Stimulated activated CD4-positive, alpha-beta T cell treated with anti-CD3 and anti-CD28 coated beads, Interleukin-2, amount 100 ng/mL, for 4 hours (primary cell): ENCODE measurements around the gene FSTL5.

ENCODE experiments used
- DNase-seq: peaks from one replicate; pipeline ENCODE4 v3.0.0-alpha.2; 2020; ENCODE audit warnings: low read depth

The FSTL5 gene

GRCh38 chr4:162102713-162103112 lies 61.1 kb downstream of the FSTL5 start:
- no peak for DNase-seq

GRCh38 chr4:162101337-162101736 lies 62.5 kb downstream of the FSTL5 start:
- DNase-seq, result no peak

GRCh38 chr4:162075726-162076125 lies 88.1 kb downstream of the FSTL5 start:
- no peak for DNase-seq

GRCh38 chr4:162061214-162061613 lies 102.6 kb downstream of the FSTL5 start:
- no peak for DNase-seq

- DNase-seq, result no peak
Measured at GRCh38 chr4:162059656-162060055, 104.1 kb downstream of the FSTL5 start.

- DNase-seq, result no peak
Measured at GRCh38 chr4:162056990-162057389, 106.8 kb downstream of the FSTL5 start.

GRCh38 chr4:162046135-162046534 lies 117.7 kb downstream of the FSTL5 start:
- no peak for DNase-seq

- no peak for DNase-seq
Measured at GRCh38 chr4:162038112-162038511, 125.7 kb downstream of the FSTL5 start.

- no peak for DNase-seq
Measured at GRCh38 chr4:162017863-162018262, 145.9 kb downstream of the FSTL5 start.

- DNase-seq, result no peak
Measured at GRCh38 chr4:162016991-162017390, 146.8 kb downstream of the FSTL5 start.

- DNase-seq, result no peak
Measured at GRCh38 chr4:162016219-162016618, 147.6 kb downstream of the FSTL5 start.

GRCh38 chr4:162015090-162015489 lies 148.7 kb downstream of the FSTL5 start:
- no peak for DNase-seq

GRCh38 chr4:162011089-162011488 lies 152.7 kb downstream of the FSTL5 start:
- no peak for DNase-seq

- no peak for DNase-seq
Measured at GRCh38 chr4:162010362-162010761, 153.4 kb downstream of the FSTL5 start.

GRCh38 chr4:161992317-161992716 lies 171.5 kb downstream of the FSTL5 start:
- DNase-seq, result no peak

- DNase-seq, result no peak
Measured at GRCh38 chr4:161991811-161992210, 172.0 kb downstream of the FSTL5 start.

- no peak for DNase-seq
Measured at GRCh38 chr4:161990721-161991120, 173.1 kb downstream of the FSTL5 start.

GRCh38 chr4:161988946-161989345 lies 174.9 kb downstream of the FSTL5 start:
- DNase-seq, result no peak

GRCh38 chr4:161987611-161988010 lies 176.2 kb downstream of the FSTL5 start:
- no peak for DNase-seq

- no peak for DNase-seq
Measured at GRCh38 chr4:161952382-161952781, 211.4 kb downstream of the FSTL5 start.

- DNase-seq, result no peak
Measured at GRCh38 chr4:161949946-161950725, 213.7 kb downstream of the FSTL5 start.

- DNase-seq, result no peak
Measured at GRCh38 chr4:161948026-161948770, 215.6 kb downstream of the FSTL5 start.

- no peak for DNase-seq
Measured at GRCh38 chr4:161937596-161937995, 226.2 kb downstream of the FSTL5 start.
